Memory B cell (primary cell): Measurements from ENCODE around the gene RALB.
"Not testable (repeated sequence)": the region's sequence is repeated elsewhere in the genome, so short reads cannot be mapped to it uniquely, and the experiment has no call there.

Experiments used
- ATAC-seq: fragments of 150-1000 bp; cut with Tn5 transposase; 2 replicates; pipeline ENCODE4 v1.10.0; 2021; ENCODE audit warnings: low read depth, mild to moderate bottlenecking, moderate library complexity
- DNase-seq, 2 donors: peaks; one replicate each; pipeline ENCODE4 v3.0.0; 2022; ENCODE audit warnings: low spot score in 2 of 2
- H3K27ac Mint-ChIP-seq: one replicate; pipeline ENCODE4 v1.8.0; 2022; ENCODE audit warnings: mild to moderate bottlenecking, moderate library complexity, mixed read lengths
- H3K27me3 Mint-ChIP-seq: one replicate; pipeline ENCODE4 v1.8.0; 2022; ENCODE audit warnings: mixed read lengths
- H3K36me3 Mint-ChIP-seq: one replicate; pipeline ENCODE4 v1.8.0; 2022; ENCODE audit warnings: mild to moderate bottlenecking, mixed read lengths
- H3K4me1 Mint-ChIP-seq: one replicate; pipeline ENCODE4 v1.8.0; 2022; ENCODE audit warnings: mixed read lengths
- H3K4me3 Mint-ChIP-seq: one replicate; pipeline ENCODE4 v1.8.0; 2022; ENCODE audit warnings: mild to moderate bottlenecking, moderate library complexity, mixed read lengths
- H3K9me3 Mint-ChIP-seq: one replicate; pipeline ENCODE4 v1.8.0; 2022; ENCODE audit warnings: mixed read lengths

RALB gene

GRCh38 chr2:120294008-120294340, 41.3 kb downstream of the RALB start:
- Mint-ChIP-seq H3K4me1 (peaks cover 8% of the 10 kb centered on the region), H3K9me3 (no peaks in the 10 kb centered on the region), H3K27ac (peak overlapping the region; percentile 71), H3K4me3 (peak overlapping the region; percentile 76), H3K27me3 (no peaks in the 10 kb centered on the region), H3K36me3 (peaks cover 49% of the 10 kb centered on the region)
- ATAC-seq (peak; percentile 94), DNase-seq (no peak)

GRCh38 chr2:120298173-120298835, 45.7 kb downstream of the RALB start:
- no peak overlapping the region for H3K27ac Mint-ChIP-seq
- peaks cover 5% of the 10 kb centered on the region for H3K4me1 Mint-ChIP-seq
- H3K36me3 Mint-ChIP-seq, result peaks cover 21% of the 10 kb centered on the region
- ATAC-seq (no peak), DNase-seq (no peak)
- no peaks in the 10 kb centered on the region for H3K9me3 Mint-ChIP-seq
- no peaks in the 10 kb centered on the region for H3K27me3 Mint-ChIP-seq
- H3K4me3 Mint-ChIP-seq, result no peak overlapping the region

- H3K27me3 Mint-ChIP-seq, result no peaks in the 10 kb centered on the region
Observed at GRCh38 chr2:120299004-120299403, 46.4 kb downstream of the RALB start.

GRCh38 chr2:120299561-120299960, 46.9 kb downstream of the RALB start:
- ATAC-seq (no peak), DNase-seq (no peak)
- H3K4me1 Mint-ChIP-seq, result peaks cover 5% of the 10 kb centered on the region
- peaks cover 25% of the 10 kb centered on the region for H3K36me3 Mint-ChIP-seq
- H3K9me3 Mint-ChIP-seq, result no peaks in the 10 kb centered on the region
- no peaks in the 10 kb centered on the region for H3K27me3 Mint-ChIP-seq
- peak overlapping the region; percentile 45 for H3K27ac Mint-ChIP-seq
- H3K4me3 Mint-ChIP-seq, result no peak overlapping the region

More at GRCh38 chr2:120299004-120299403, 46.4 kb downstream of the RALB start:
- Mint-ChIP-seq H3K9me3 (no peaks in the 10 kb centered on the region), H3K4me1 (peaks cover 6% of the 10 kb centered on the region), H3K36me3 (peaks cover 25% of the 10 kb centered on the region), H3K4me3 (no peak overlapping the region), H3K27ac (no peak overlapping the region)
- ATAC-seq, result no peak
- no peak for DNase-seq

- Mint-ChIP-seq H3K27me3 (no peaks in the 10 kb centered on the region), H3K4me1 (peaks cover 5% of the 10 kb centered on the region), H3K36me3 (peaks cover 25% of the 10 kb centered on the region), H3K4me3 (no peak overlapping the region), H3K9me3 (no peaks in the 10 kb centered on the region), H3K27ac (no peak overlapping the region)
- DNase-seq (no peak), ATAC-seq (no peak)
Observed at GRCh38 chr2:120300385-120300784, 47.7 kb downstream of the RALB start.

GRCh38 chr2:120301284-120301683, 48.6 kb downstream of the RALB start:
- DNase-seq (no peak), ATAC-seq (no peak)
- Mint-ChIP-seq H3K9me3 (no peaks in the 10 kb centered on the region), H3K4me1 (peaks cover 10% of the 10 kb centered on the region), H3K27me3 (no peaks in the 10 kb centered on the region), H3K36me3 (peaks cover 24% of the 10 kb centered on the region), H3K27ac (no peak overlapping the region), H3K4me3 (no peak overlapping the region)

- H3K4me1 Mint-ChIP-seq, result peaks cover 10% of the 10 kb centered on the region
- no peak for ATAC-seq
- H3K36me3 Mint-ChIP-seq, result peaks cover 19% of the 10 kb centered on the region
- no peak for DNase-seq
- no peak overlapping the region for H3K27ac Mint-ChIP-seq
- no peak overlapping the region for H3K4me3 Mint-ChIP-seq
- no peaks in the 10 kb centered on the region for H3K9me3 Mint-ChIP-seq
- H3K27me3 Mint-ChIP-seq, result no peaks in the 10 kb centered on the region
Observed at GRCh38 chr2:120302301-120302700, 49.6 kb downstream of the RALB start.

- ATAC-seq (no peak), DNase-seq (no peak)
- Mint-ChIP-seq H3K4me1 (peaks cover 15% of the 10 kb centered on the region), H3K27me3 (no peaks in the 10 kb centered on the region), H3K9me3 (no peaks in the 10 kb centered on the region), H3K36me3 (peaks cover 14% of the 10 kb centered on the region), H3K27ac (peak overlapping the region; percentile 17), H3K4me3 (no peak overlapping the region)
Observed at GRCh38 chr2:120303177-120303576, 50.5 kb downstream of the RALB start.

- Mint-ChIP-seq H3K9me3 (no peaks in the 10 kb centered on the region), H3K27me3 (no peaks in the 10 kb centered on the region), H3K4me3 (no peak overlapping the region), H3K27ac (no peak overlapping the region), H3K36me3 (peaks cover 7% of the 10 kb centered on the region), H3K4me1 (peaks cover 18% of the 10 kb centered on the region)
- no peak for ATAC-seq
- no peak for DNase-seq
Observed at GRCh38 chr2:120305296-120305695, 52.6 kb downstream of the RALB start.

- Mint-ChIP-seq H3K27ac (peak overlapping the region; percentile 5), H3K4me1 (peaks cover 20% of the 10 kb centered on the region), H3K36me3 (peaks cover 7% of the 10 kb centered on the region), H3K27me3 (no peaks in the 10 kb centered on the region), H3K4me3 (peak overlapping the region; percentile 19), H3K9me3 (no peaks in the 10 kb centered on the region)
- DNase-seq (no peak), ATAC-seq (no peak)
Observed at GRCh38 chr2:120305937-120306490, 53.4 kb downstream of the RALB start.

GRCh38 chr2:120307482-120307881, 54.8 kb downstream of the RALB start:
- peaks cover 7% of the 10 kb centered on the region for H3K36me3 Mint-ChIP-seq
- H3K4me3 Mint-ChIP-seq, result no peak overlapping the region
- no peaks in the 10 kb centered on the region for H3K27me3 Mint-ChIP-seq
- H3K27ac Mint-ChIP-seq, result no peak overlapping the region
- DNase-seq, result no peak
- no peak for ATAC-seq
- peaks cover 20% of the 10 kb centered on the region for H3K4me1 Mint-ChIP-seq
- H3K9me3 Mint-ChIP-seq, result no peaks in the 10 kb centered on the region

GRCh38 chr2:120308038-120308910, 55.6 kb downstream of the RALB start:
- Mint-ChIP-seq H3K27me3 (no peaks in the 10 kb centered on the region), H3K27ac (no peak overlapping the region), H3K4me3 (peak overlapping the region; percentile 34), H3K36me3 (peaks cover 7% of the 10 kb centered on the region), H3K4me1 (peaks cover 22% of the 10 kb centered on the region), H3K9me3 (no peaks in the 10 kb centered on the region)
- ATAC-seq, result peak; percentile 37
- DNase-seq, result no peak

- Mint-ChIP-seq H3K4me3 (no peak overlapping the region), H3K27me3 (peaks cover 2% of the 10 kb centered on the region), H3K4me1 (peaks cover 19% of the 10 kb centered on the region), H3K9me3 (no peaks in the 10 kb centered on the region), H3K36me3 (peaks cover 3% of the 10 kb centered on the region), H3K27ac (no peak overlapping the region)
- DNase-seq (no peak), ATAC-seq (peak; percentile 35)
Observed at GRCh38 chr2:120310136-120310535, 57.5 kb downstream of the RALB start.

- H3K27me3 Mint-ChIP-seq, H3K4me3 Mint-ChIP-seq, DNase-seq, ATAC-seq, H3K9me3 Mint-ChIP-seq, H3K27ac Mint-ChIP-seq, H3K36me3 Mint-ChIP-seq: not testable (repeated sequence)
- H3K4me1 Mint-ChIP-seq, result peaks cover 17% of the 10 kb centered on the region
Observed at GRCh38 chr2:120310841-120311240, 58.2 kb downstream of the RALB start.
